ENCODE results near the gene HMSD. TPM values are rescaled to one million over a fixed set of nuclear protein-coding genes. Genes with fewer than 3 reads are reported as not detected.

HMSD gene
- total and polyA plus RNA-seq, 2 experiments from 2014 or later = 2.6 to 25.1 TPM

- no peak for TF ChIP-seq STAT1 (IDR thresholded peaks at IDR 0.05; ENCODE audit: unreplicated experiment)
Observed at GRCh38 chr18:63905361-63905760, 43.7 kb upstream of the HMSD start (continued).

DNA sequence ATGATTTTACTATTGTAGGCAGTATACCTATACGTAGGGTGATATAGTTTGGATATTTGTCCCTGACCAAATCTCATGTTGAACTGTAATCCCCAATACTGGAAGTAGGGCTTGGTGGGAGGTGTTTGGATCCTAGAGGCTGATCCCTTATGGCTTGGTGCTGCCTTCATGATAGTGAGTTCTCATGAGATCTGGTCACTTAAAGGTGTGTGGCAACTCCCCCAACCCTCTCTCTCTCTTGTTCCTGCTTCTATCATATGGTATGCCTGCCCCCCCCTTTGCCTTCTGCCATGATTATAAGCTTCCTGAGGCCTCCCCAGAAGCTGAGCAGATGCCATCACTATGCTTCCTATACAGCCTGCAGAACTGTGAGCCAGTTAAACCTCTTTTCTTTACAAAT is 43.0 kb upstream of the HMSD start:
- H3K27ac ChIP-seq (ENCODE audit: low read depth) = no peak overlapping the region
- Mint-ChIP-seq H3K4me3 (no peak overlapping the region), H3K27me3 (ENCODE audit: insufficient read depth, low read depth, poor library complexity) (no peaks in the 10 kb centered on the region), H3K27ac (no peak overlapping the region), H3K36me3 (ENCODE audit: low read depth) (peaks cover 5% of the 10 kb centered on the region; the same call in 1 of the 3 replicates), H3K4me1 (peaks cover 11% of the 10 kb centered on the region; the same call in 2 of the 3 replicates), H3K9me3 (peaks cover 6% of the 10 kb centered on the region; the same call in 2 of the 3 replicates)
- peaks cover 11% of the 10 kb centered on the region for H3K4me1 ChIP-seq (ENCODE audit: insufficient read depth)
- no peaks in the 10 kb centered on the region for H3K27me3 ChIP-seq (ENCODE audit: insufficient read depth)
- ATAC-seq (no peak), DNase-seq (ENCODE audit: low spot score) (no peak)
- no peak overlapping the region for H2AFZ ChIP-seq
- no peak overlapping the region for H3K4me2 ChIP-seq
- H3K4me3 ChIP-seq = no peak overlapping the region
- H3K9me2 ChIP-seq (ENCODE audit: insufficient read depth) = peaks cover 11% of the 10 kb centered on the region; the same call in 1 of the 2 replicates
- H3K36me3 ChIP-seq (ENCODE audit: insufficient read depth) = no peaks in the 10 kb centered on the region
- TF ChIP-seq EZH2phosphoT487 (IDR thresholded peaks at IDR 0.05; ENCODE audit: unreplicated experiment) (no peak), ZNF114 (CRISPR knock-in tag; IDR thresholded peaks at IDR 0.05) (no peak), STAT1 (IDR thresholded peaks at IDR 0.05; ENCODE audit: unreplicated experiment) (no peak), ZNF331 (CRISPR knock-in tag; IDR thresholded peaks at IDR 0.05; ENCODE audit: low read depth) (no peak)
- H3K79me2 ChIP-seq (replicated peaks; ENCODE audit: insufficient read depth) = no peaks in the 10 kb centered on the region
- H3F3A ChIP-seq (replicated peaks; ENCODE audit: low read depth) = no peaks in the 10 kb centered on the region
- no peaks in the 10 kb centered on the region for H4K20me1 ChIP-seq (replicated peaks; ENCODE audit: insufficient read depth)

DNA sequence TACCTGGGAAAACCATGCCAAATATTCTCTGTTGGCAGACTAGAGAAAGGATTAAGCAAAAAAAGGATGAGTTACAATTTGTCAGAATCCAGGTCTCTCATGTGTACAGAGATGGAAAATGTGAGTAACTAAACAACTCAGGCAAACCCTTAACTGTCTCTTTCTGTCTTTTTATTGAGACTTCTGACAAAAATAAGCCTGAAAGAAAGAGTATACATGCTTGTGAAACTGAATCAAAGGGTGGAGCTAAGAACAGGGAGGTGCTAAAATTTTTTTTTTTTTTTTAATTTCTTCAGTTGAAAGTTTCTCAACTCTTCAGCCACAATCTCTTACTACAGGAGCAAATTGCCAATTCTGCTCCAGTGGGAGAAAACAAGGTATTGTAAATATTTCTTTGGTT is 41.4 kb upstream of the HMSD start, which contains the start of gene SERPINB10:
Gene SERPINB10 (plus strand): TSS at position 295 of the 400 bp plus-strand sequence. CDS start 7,553 bp downstream, outside the sequence.
- no peak for DNase-seq (ENCODE audit: low spot score)
- TF ChIP-seq POLR2AphosphoS5 (IDR thresholded peaks at IDR 0.05; ENCODE audit: low read depth) (no peak), ZNF114 (CRISPR knock-in tag; IDR thresholded peaks at IDR 0.05) (no peak), JUNB (IDR thresholded peaks at IDR 0.05; ENCODE audit: unreplicated experiment) (no peak), ZNF331 (CRISPR knock-in tag; IDR thresholded peaks at IDR 0.05; ENCODE audit: low read depth) (no peak), ETS1 (IDR thresholded peaks at IDR 0.05) (no peak), STAT1 (IDR thresholded peaks at IDR 0.05; ENCODE audit: unreplicated experiment) (no peak), REST (IDR thresholded peaks at IDR 0.05; ENCODE audit: unreplicated experiment) (no peak), EZH2 (IDR thresholded peaks at IDR 0.05; ENCODE audit: low read depth, unreplicated experiment) (no peak)
- H3K4me1 ChIP-seq (ENCODE audit: insufficient read depth) = peaks cover 11% of the 10 kb centered on the region
- H3K36me3 ChIP-seq (ENCODE audit: insufficient read depth) = no peaks in the 10 kb centered on the region
- H3K9me2 ChIP-seq (ENCODE audit: insufficient read depth) = peaks cover 11% of the 10 kb centered on the region; the same call in 1 of the 2 replicates
- H3K79me2 ChIP-seq (replicated peaks; ENCODE audit: insufficient read depth) = no peaks in the 10 kb centered on the region
- H3K36me3 Mint-ChIP-seq (ENCODE audit: low read depth) = peaks cover 5% of the 10 kb centered on the region; the same call in 1 of the 3 replicates
- H3K27ac Mint-ChIP-seq = no peak within 1 kb of the TSS
- no peak within 1 kb of the TSS for H3K4me3 Mint-ChIP-seq
- H3K27ac ChIP-seq (ENCODE audit: low read depth) = no peak within 1 kb of the TSS
- no peaks in the 10 kb centered on the region for H4K20me1 ChIP-seq (replicated peaks; ENCODE audit: insufficient read depth)
- ATAC-seq = no peak
- peak within 1 kb of the TSS; percentile 46; the same call in 1 of the 2 replicates for H3K4me2 ChIP-seq
- peak within 1 kb of the TSS; percentile 80 for H2AFZ ChIP-seq
- peaks cover 11% of the 10 kb centered on the region; the same call in 2 of the 3 replicates for H3K4me1 Mint-ChIP-seq
- no peaks in the 10 kb centered on the region for H3K27me3 Mint-ChIP-seq (ENCODE audit: insufficient read depth, low read depth, poor library complexity)
- no peaks in the 10 kb centered on the region for H3F3A ChIP-seq (replicated peaks; ENCODE audit: low read depth)
- no peaks in the 10 kb centered on the region for H3K27me3 ChIP-seq (ENCODE audit: insufficient read depth)
- no peak within 1 kb of the TSS for H3K4me3 ChIP-seq
- H3K9me3 Mint-ChIP-seq = peaks cover 6% of the 10 kb centered on the region; the same call in 2 of the 3 replicates
